22Rv1 (cell line): ENCODE data around the gene TMPRSS7.

Experiments
- H3K27ac ChIP-seq: fragments of 450-650 bp; 2 replicates; pipeline ENCODE4 v1.5.1; 2017
- ZFX ChIP-seq: fragments of 450-650 bp; IDR thresholded peaks from 2 replicates; pipeline ENCODE4 v1.6.1; 2017; ENCODE audit warnings: antibody characterized with exemption, borderline replicate concordance
- TF ChIP-seq, protein P1 (sequence below): fragments of 450-650 bp; IDR thresholded peaks from 2 replicates; pipeline ENCODE4 v1.5.1; 2017; ENCODE audit warnings: mild to moderate bottlenecking

Gene TMPRSS7

DNA sequence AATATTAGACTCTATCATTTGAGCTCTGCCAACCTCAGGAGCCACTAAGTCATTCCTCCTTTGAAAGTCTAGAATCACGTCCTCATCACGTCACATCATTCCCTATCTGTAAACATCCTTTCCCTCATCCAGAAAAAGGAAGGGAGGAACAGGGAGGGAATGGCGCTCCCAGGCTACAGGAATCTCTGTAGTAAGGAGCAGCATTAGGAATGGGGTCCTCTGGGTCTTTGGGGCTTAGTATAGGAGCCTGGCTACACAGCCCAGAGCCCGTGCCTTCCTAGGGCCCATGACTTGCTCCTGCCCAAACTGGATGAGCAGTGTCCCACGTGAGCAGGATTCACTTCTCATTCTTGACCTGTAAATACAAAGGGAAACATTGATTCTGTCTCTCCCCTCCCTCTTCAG, 34.2 kb upstream of the TMPRSS7 start:
- no peak for TF ChIP-seq ZFX
- TF ChIP-seq, protein P1, sequence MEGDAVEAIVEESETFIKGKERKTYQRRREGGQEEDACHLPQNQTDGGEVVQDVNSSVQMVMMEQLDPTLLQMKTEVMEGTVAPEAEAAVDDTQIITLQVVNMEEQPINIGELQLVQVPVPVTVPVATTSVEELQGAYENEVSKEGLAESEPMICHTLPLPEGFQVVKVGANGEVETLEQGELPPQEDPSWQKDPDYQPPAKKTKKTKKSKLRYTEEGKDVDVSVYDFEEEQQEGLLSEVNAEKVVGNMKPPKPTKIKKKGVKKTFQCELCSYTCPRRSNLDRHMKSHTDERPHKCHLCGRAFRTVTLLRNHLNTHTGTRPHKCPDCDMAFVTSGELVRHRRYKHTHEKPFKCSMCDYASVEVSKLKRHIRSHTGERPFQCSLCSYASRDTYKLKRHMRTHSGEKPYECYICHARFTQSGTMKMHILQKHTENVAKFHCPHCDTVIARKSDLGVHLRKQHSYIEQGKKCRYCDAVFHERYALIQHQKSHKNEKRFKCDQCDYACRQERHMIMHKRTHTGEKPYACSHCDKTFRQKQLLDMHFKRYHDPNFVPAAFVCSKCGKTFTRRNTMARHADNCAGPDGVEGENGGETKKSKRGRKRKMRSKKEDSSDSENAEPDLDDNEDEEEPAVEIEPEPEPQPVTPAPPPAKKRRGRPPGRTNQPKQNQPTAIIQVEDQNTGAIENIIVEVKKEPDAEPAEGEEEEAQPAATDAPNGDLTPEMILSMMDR, result no peak
- no peak overlapping the region for H3K27ac ChIP-seq

DNA sequence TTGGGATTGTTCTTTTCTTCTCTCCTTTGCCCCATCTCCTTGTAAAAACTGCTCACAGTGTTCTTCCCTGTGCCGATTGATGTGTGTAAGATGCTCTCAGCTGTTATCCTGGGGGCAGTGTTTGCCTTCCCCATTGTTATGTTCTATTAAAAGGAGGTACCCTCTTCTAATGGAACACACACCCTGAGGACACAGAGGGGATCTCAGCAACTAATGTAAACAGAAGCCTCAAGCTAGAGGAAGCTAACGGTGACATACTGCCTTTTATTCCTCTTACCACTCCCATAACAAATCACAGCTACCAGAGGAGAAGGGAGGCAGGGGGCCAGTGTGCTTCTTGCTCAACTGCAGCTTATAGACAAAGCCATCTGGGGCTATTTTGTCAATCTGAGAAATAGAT, 33.6 kb upstream of the TMPRSS7 start:
- no peak for TF ChIP-seq ZFX
- TF ChIP-seq, protein P1, result no peak
- H3K27ac ChIP-seq, result no peak overlapping the region

DNA sequence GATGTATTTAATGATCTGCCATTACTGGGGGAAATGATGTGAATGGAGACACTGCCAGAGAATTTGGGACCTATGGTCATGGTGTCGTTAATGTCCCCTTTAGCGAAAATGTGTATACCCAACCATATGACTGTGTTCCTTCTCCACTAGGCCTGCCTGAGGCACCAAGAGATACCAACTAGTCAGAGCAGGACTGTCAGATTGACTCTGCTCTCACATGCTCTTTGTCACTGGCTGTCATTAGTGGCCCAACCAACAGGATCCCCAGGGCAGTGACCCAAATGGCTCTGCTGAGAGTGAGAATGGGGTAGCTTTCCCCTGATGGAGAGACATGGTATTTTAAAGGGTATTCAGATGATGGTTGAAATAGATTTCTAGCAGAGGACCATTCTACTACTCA, 33.0 kb upstream of the TMPRSS7 start:
- H3K27ac ChIP-seq, result no peak overlapping the region

DNA sequence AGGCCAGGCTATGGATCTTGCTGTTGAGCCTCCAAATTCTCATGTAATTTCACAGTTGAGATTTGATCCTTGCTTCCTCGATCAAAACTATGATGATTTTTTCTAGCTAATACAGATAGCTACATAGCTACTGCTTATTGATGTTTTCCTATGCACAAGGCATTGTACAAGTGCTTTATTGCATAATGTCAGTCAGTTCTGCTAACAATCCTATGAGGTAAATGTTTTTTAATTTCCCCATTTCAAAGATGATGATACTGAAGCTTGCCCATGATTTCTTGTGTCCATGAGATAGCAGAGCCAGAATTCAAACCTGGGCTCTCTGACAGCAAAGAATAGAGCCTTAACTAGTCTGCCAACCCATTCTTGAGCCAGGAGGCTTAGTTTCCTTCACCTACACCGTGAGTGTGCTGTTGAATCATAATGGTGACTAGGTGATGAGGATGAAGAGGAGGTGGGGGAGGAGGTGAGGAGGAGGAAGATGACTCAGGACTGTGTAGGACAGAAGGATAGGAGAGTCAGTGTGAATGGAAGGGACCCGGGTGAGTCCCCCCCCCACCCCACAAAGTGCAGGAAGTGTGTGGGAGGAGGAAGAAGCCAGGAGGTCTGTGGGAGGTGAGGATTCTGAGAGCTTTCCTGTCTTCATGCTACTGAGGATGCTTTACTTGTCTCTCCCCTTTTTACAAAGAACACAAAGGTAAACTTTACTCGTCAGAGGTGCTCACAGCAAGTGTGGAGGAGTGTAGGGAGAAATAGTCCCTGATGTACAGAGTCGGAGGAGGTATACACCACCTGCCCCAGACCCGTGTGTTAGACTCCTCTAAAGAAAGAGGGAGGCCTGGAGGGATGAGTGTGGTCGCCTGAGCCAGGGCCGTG, 32.2 kb upstream of the TMPRSS7 start:
- H3K27ac ChIP-seq, result no peak overlapping the region
- TF ChIP-seq ZFX, result no peak
- TF ChIP-seq, protein P1, result no peak

More for the DNA sequence above, 33.0 kb upstream of the TMPRSS7 start:
- TF ChIP-seq, protein P1, result no peak
- TF ChIP-seq ZFX, result no peak

DNA sequence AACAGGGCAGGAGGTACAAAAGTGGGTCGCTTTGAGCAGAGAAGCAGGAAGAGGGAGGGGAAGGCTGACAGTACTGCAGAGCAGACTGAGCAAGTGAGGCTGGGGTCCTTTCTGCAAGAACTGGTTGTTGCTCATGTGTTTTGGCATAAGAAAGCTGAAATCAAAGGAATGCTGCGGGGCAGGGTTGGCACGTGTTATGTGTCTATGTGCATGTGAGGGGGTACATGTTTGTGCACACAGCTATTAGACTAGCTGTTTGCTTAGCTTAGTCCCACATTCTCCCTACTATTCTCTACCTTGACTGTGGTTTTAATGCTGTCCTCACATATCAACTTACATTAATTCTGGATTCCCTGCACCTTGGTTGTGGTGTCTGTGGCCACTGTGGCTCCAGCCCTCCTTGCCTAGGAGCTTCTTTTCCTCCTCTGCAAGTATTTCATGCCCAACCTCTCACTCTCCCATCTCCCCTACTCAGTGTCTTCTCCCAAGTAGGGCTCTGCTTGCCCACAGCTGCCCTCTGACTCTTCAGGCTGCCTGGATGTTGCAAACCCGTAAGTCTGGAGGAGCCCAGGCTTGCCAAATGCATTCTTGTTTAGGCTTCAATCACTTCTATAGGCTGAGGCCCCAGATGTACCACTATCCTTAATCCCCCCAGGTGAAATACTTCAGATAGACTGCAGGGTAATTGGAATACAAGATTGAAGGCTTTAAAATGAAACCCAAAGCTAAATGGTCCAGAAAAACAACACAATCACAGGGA, 31.0 kb upstream of the TMPRSS7 start:
- no peak overlapping the region for H3K27ac ChIP-seq
- TF ChIP-seq, protein P1, result no peak
- TF ChIP-seq ZFX, result no peak

DNA sequence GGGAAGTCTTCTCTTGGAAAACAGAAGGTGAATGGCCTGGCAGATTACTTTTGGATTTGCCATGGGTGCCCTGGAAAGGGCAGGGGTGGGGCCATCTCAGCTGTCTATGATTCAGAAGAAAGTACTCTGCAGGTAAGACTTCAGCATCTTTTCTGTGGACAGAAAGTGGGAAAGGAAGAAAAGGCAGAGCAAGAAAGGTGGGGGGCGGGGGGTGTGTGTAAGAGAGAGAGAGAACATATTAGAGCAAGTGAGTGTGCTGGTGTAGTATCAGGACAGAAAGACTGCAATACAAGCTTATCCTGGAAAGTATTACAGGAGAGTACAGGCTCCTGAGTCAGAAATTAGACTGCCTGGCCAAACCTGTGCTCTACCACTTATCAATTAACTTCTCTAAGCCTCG, 30.3 kb upstream of the TMPRSS7 start:
- no peak overlapping the region for H3K27ac ChIP-seq

More for the DNA sequence above, 30.3 kb upstream of the TMPRSS7 start:
- TF ChIP-seq ZFX, result no peak
- TF ChIP-seq, protein P1, result no peak
